HepG2 (cell line): ENCODE data around the gene RNASE8. TPM values are rescaled to one million over a fixed set of nuclear protein-coding genes. Genes with fewer than 3 reads are reported as not detected.

Experiments used
- DZIP1 ChIP-seq: sonication (generic); formaldehyde crosslinking; IDR thresholded peaks from 2 replicates; pipeline ENCODE4 v1.5.0; 2020; ENCODE audit warnings: mild to moderate bottlenecking, missing genetic modification reagents
- FOSL1 ChIP-seq: sonication (generic); formaldehyde crosslinking; IDR thresholded peaks from 2 replicates; pipeline ENCODE4 v1.9.0; 2021; ENCODE audit warnings: missing genetic modification reagents, borderline replicate concordance
- MAFG ChIP-seq: sonication (generic); formaldehyde crosslinking; IDR thresholded peaks from 2 replicates; pipeline ENCODE4 v1.5.1; 2020; ENCODE audit warnings: mild to moderate bottlenecking, missing genetic modification reagents
- MYC ChIP-seq: sonication (generic); formaldehyde crosslinking; IDR thresholded peaks from 2 replicates; pipeline ENCODE4 v1.9.0; 2021; ENCODE audit warnings: missing genetic modification reagents, borderline replicate concordance
- NR2F1 ChIP-seq, 2 experiments: fragments of 450-650 bp in 1 of 2; formaldehyde crosslinking in 1 of 2; IDR thresholded peaks; 2 replicates each; pipeline versions ENCODE4 v1.5.0 to v1.6.1; 2016 to 2020; ENCODE audit warnings: mild to moderate bottlenecking in 1 of 2, missing compliant biosample characterization in 1 of 2, missing genetic modification reagents in 1 of 2, moderate library complexity in 1 of 2
- PAF1 ChIP-seq: IDR thresholded peaks from 2 replicates; pipeline ENCODE4 v1.6.1; 2016; ENCODE audit warnings: missing genetic modification reagents, missing compliant biosample characterization
- PCBP2 ChIP-seq: fragments of 200-400 bp; formaldehyde crosslinking; optimal IDR thresholded peaks from 2 replicates; pipeline ENCODE3; 2018; ENCODE audit warnings: low read length, low read depth; ENCODE audit not compliant: poor library complexity, severe bottlenecking
- POLR2G ChIP-seq: fragments of 200-400 bp; formaldehyde crosslinking; IDR thresholded peaks from 2 replicates; pipeline ENCODE4 v1.6.1; 2018; ENCODE audit warnings: mild to moderate bottlenecking, low read depth, low read length, moderate library complexity
- RAD21 ChIP-seq: fragments of 450-650 bp; formaldehyde crosslinking; IDR thresholded peaks from 2 replicates; pipeline ENCODE4 v1.5.0; 2020; ENCODE audit warnings: mild to moderate bottlenecking
- RERE ChIP-seq: IDR thresholded peaks from 2 replicates; pipeline ENCODE4 v1.6.1; 2016; ENCODE audit warnings: low read depth, missing genetic modification reagents, missing compliant biosample characterization
- SCMH1 ChIP-seq: sonication (generic); formaldehyde crosslinking; IDR thresholded peaks from 2 replicates; pipeline ENCODE4 v1.9.0; 2021; ENCODE audit warnings: missing genetic modification reagents, mild to moderate bottlenecking, borderline replicate concordance
- TAF1 ChIP-seq: sonication (generic); formaldehyde crosslinking; IDR thresholded peaks from 2 replicates; pipeline ENCODE4 v1.4.0; 2020; ENCODE audit warnings: missing genetic modification reagents
- ZFP41 ChIP-seq: sonication (generic); formaldehyde crosslinking; IDR thresholded peaks from 2 replicates; pipeline ENCODE4 v1.4.0; 2020; ENCODE audit warnings: mild to moderate bottlenecking, missing genetic modification reagents, borderline replicate concordance
- ZNF34 ChIP-seq: sonication (generic); formaldehyde crosslinking; IDR thresholded peaks from 2 replicates; pipeline ENCODE4 v1.4.0; 2020; ENCODE audit warnings: mild to moderate bottlenecking, missing genetic modification reagents, borderline replicate concordance
- ZNF564 ChIP-seq: sonication (generic); formaldehyde crosslinking; IDR thresholded peaks from 2 replicates; pipeline ENCODE4 v1.8.1; 2023; ENCODE audit warnings: mild to moderate bottlenecking, missing genetic modification reagents
- polyA plus RNA-seq, 8 experiments: library from polyadenylated mRNA; depleted of rRNA in 3 of 8; stranded (reverse) in 7 of 8; unstranded in 1 of 8; fragments of >200 nt; fragmentation: Illumina TruSeq in 4 of 8; extraction: Trizol in 4 of 8; gene quantifications; 2 replicates each; pipeline versions ENCODE4 v1.2.1 to v1.2.3, GENCODE V29; 2011 to 2016; ENCODE audit warnings: low read depth in 4 of 8, missing spikeins in 1 of 8, mixed read lengths in 1 of 8; ENCODE audit not compliant: insufficient read depth in 1 of 8
- total RNA-seq, 5 experiments: library from RNA; depleted of rRNA; stranded (reverse); fragments of >200 nt; fragmentation: Illumina TruSeq; extraction: Trizol; gene quantifications; 2 replicates each; pipeline ENCODE4 v1.2.3, GENCODE V29; 2016; ENCODE audit warnings: low read depth in 1 of 5
- TF ChIP-seq, protein P1 (sequence below): sonication (generic); formaldehyde crosslinking; IDR thresholded peaks from 2 replicates; pipeline ENCODE4 v1.8.1; 2023; ENCODE audit warnings: missing genetic modification reagents, mild to moderate bottlenecking, borderline replicate concordance
- TF ChIP-seq, protein P2 (sequence below), 2 experiments: IDR thresholded peaks; 2 replicates each; pipeline ENCODE4 v1.6.1; 2011 to 2012; ENCODE audit warnings: low read length in 2 of 2, borderline replicate concordance in 1 of 2, low read depth in 1 of 2, mild to moderate bottlenecking in 1 of 2, moderate library complexity in 1 of 2

The RNASE8 gene
- total and polyA plus RNA-seq, 2 of the 13 experiments (the other 11 are each of a cell fraction or from before 2014, with no cell fraction given), result not detected

- TF ChIP-seq MYC (CRISPR knock-in tag), result peak; percentile 70
- peak; percentile 89 for TF ChIP-seq POLR2G
- TF ChIP-seq TAF1, result peak; percentile 79
- no peak for TF ChIP-seq NR2F1 (CRISPR knock-in tag; IDR thresholded peaks at IDR 0.05)
- no peak for TF ChIP-seq ZNF34 (CRISPR knock-in tag)
- TF ChIP-seq, protein P1, sequence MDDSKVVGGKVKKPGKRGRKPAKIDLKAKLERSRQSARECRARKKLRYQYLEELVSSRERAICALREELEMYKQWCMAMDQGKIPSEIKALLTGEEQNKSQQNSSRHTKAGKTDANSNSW (CRISPR knock-in tag), result no peak
- TF ChIP-seq ZNF564, result peak; percentile 89; the same call in 1 of the 2 replicates
- TF ChIP-seq SCMH1 (CRISPR knock-in tag), result no peak
- TF ChIP-seq PCBP2, result no peak
- no peak for TF ChIP-seq MAFG (CRISPR knock-in tag)
- TF ChIP-seq, protein P2, sequence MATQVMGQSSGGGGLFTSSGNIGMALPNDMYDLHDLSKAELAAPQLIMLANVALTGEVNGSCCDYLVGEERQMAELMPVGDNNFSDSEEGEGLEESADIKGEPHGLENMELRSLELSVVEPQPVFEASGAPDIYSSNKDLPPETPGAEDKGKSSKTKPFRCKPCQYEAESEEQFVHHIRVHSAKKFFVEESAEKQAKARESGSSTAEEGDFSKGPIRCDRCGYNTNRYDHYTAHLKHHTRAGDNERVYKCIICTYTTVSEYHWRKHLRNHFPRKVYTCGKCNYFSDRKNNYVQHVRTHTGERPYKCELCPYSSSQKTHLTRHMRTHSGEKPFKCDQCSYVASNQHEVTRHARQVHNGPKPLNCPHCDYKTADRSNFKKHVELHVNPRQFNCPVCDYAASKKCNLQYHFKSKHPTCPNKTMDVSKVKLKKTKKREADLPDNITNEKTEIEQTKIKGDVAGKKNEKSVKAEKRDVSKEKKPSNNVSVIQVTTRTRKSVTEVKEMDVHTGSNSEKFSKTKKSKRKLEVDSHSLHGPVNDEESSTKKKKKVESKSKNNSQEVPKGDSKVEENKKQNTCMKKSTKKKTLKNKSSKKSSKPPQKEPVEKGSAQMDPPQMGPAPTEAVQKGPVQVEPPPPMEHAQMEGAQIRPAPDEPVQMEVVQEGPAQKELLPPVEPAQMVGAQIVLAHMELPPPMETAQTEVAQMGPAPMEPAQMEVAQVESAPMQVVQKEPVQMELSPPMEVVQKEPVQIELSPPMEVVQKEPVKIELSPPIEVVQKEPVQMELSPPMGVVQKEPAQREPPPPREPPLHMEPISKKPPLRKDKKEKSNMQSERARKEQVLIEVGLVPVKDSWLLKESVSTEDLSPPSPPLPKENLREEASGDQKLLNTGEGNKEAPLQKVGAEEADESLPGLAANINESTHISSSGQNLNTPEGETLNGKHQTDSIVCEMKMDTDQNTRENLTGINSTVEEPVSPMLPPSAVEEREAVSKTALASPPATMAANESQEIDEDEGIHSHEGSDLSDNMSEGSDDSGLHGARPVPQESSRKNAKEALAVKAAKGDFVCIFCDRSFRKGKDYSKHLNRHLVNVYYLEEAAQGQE (IDR thresholded peaks at IDR 0.05; ENCODE audit: borderline replicate concordance in 1 of 2, low read depth in 1 of 2, low read length in 2 of 2), result peak in 1 of 2 experiments; percentile 68; a peak in 1 of 4 replicates
- no peak for TF ChIP-seq FOSL1 (CRISPR knock-in tag)
- peak; percentile 69; the same call in 1 of the 2 replicates for TF ChIP-seq RERE (CRISPR knock-in tag)
- TF ChIP-seq PAF1 (CRISPR knock-in tag), result no peak
- no peak for TF ChIP-seq ZFP41 (CRISPR knock-in tag)
- TF ChIP-seq DZIP1, result no peak
- peak; percentile 42 for TF ChIP-seq RAD21 (CRISPR knock-in tag)
These were observed 2.0 kb upstream of the RNASE8 start (continued) for GRCh38 chr14:21055432-21056117.
